HCT116 (cell line): Measurements from ENCODE around the gene WFDC6. TPM values are rescaled to one million over a fixed set of nuclear protein-coding genes. Genes with fewer than 3 reads are reported as not detected.

Source experiments
- ATAC-seq: fragments of 200-7000 bp; cut with Tn5 transposase; 2 replicates; pipeline ENCODE4 v1.9.1; 2020; ENCODE audit warnings: mild to moderate bottlenecking, moderate library complexity
- Bru-seq: library from RNA; stranded (reverse); fragments of 400-500 nt; gene quantifications from one replicate; lab custom pipeline; 2021; lab: Mats Ljungman, UMichigan
- BruChase-seq, 2 experiments: library from RNA; stranded (reverse); fragments of 400-500 nt; gene quantifications; one replicate each; lab custom pipeline; 2021; lab: Mats Ljungman, UMichigan
- BruUV-seq: library from RNA; stranded (reverse); fragments of 400-500 nt; replicated peaks from 2 replicates; lab custom pipeline; 2021; lab: Mats Ljungman, UMichigan
- CTCF ChIA-PET: fragments of 300-600 bp; sonication (Branson Sonifier 250); formaldehyde crosslinking; loops from one replicate; lab custom pipeline; 2021; ENCODE audit warnings: antibody characterized with exemption; lab: Charles Lee
- POLR2A ChIA-PET: fragments of 300-600, 350-600 bp; sonication (Branson Sonifier 250); formaldehyde crosslinking; loops from one replicate; lab custom pipeline; 2021; ENCODE audit warnings: antibody characterized with exemption; lab: Charles Lee
- RAD21 ChIA-PET, 2 experiments: fragments of 300-600 bp; sonication (Branson Sonifier 250); formaldehyde crosslinking; loops; one replicate each; lab custom pipeline; 2023; ENCODE audit warnings: low total read pairs in 2 of 2; ENCODE audit not compliant: uncharacterized antibody in 2 of 2, unreplicated experiment in 2 of 2, low non-redundant PET in 1 of 2; lab: Charles Lee
- DNase-seq: peaks from one replicate; pipeline ENCODE4 v3.0.0-alpha.2; 2010; ENCODE audit warnings: low read depth, low spot score
- H2AFZ ChIP-seq: fragments of 200-600 bp; shearing (Covaris generic), sonication (generic); 2 replicates; pipeline ENCODE4 v1.6.1; 2017; ENCODE audit warnings: low read depth, mixed run types, mixed read lengths, antibody characterized with exemption, low read length; ENCODE audit not compliant: poor library complexity, severe bottlenecking
- H3K27ac ChIP-seq: 2 replicates; pipeline ENCODE4 v1.5.1; 2012; ENCODE audit warnings: low read depth, low read length
- H3K27me3 ChIP-seq: fragments of 200-600 bp; sonication (generic); 2 replicates; pipeline ENCODE4 v1.6.1; 2016; ENCODE audit warnings: mixed run types, low read length, mixed read lengths; ENCODE audit not compliant: insufficient read depth
- H3K36me3 ChIP-seq, 2 experiments: fragments of 200-500 bp in 1 of 2; fragments of 200-600 bp in 1 of 2; sonication (Bioruptor generic) in 1 of 2; sonication (generic) in 1 of 2; 2 replicates each; pipeline versions ENCODE4 v1.5.1 to v1.6.1; 2014 to 2016; ENCODE audit warnings: low read length in 2 of 2, inconsistent platforms in 1 of 2, mixed read lengths in 1 of 2, mixed run types in 1 of 2; ENCODE audit not compliant: insufficient read depth in 2 of 2, control insufficient read depth in 1 of 2
- H3K4me1 ChIP-seq, 2 experiments: fragments of 200-600 bp in 1 of 2; sonication (generic) in 1 of 2; 2 replicates each; pipeline versions ENCODE4 v1.5.1 to v1.6.1; 2012 to 2017; ENCODE audit warnings: low read length in 2 of 2, inconsistent platforms in 1 of 2, mild to moderate bottlenecking in 1 of 2, mixed read lengths in 1 of 2, mixed run types in 1 of 2, moderate library complexity in 1 of 2; ENCODE audit not compliant: insufficient read depth in 2 of 2, control insufficient read depth in 1 of 2
- H3K4me2 ChIP-seq: fragments of 200-600 bp; sonication (generic); 2 replicates; pipeline ENCODE4 v1.6.1; 2017; ENCODE audit warnings: mixed run types, low read length, mixed read lengths
- H3K4me3 ChIP-seq, 2 experiments: fragments of 200-600 bp in 1 of 2; sonication (generic) in 1 of 2; replicated peaks in 1 of 2; 2 replicates each; pipeline ENCODE4 v1.5.1; 2011 to 2016; ENCODE audit warnings: low read length in 2 of 2, control low read depth in 1 of 2, low read depth in 1 of 2, mild to moderate bottlenecking in 1 of 2, mixed read lengths in 1 of 2, mixed run types in 1 of 2
- H3K79me2 ChIP-seq: fragments of 200-600 bp; sonication (generic); 2 replicates; pipeline ENCODE4 v1.6.1; 2017; ENCODE audit warnings: mild to moderate bottlenecking, mixed run types, low read length, moderate library complexity, mixed read lengths; ENCODE audit not compliant: insufficient read depth
- H3K9ac ChIP-seq: fragments of 200-600 bp; sonication (generic); 2 replicates; pipeline ENCODE4 v1.6.1; 2016; ENCODE audit warnings: low read length, mixed read lengths
- H3K9me2 ChIP-seq: fragments of 200-600 bp; sonication (generic), shearing (Covaris generic); 2 replicates; pipeline ENCODE4 v1.6.1; 2017; ENCODE audit warnings: mixed run types, mild to moderate bottlenecking, moderate library complexity; ENCODE audit not compliant: insufficient read depth
- H3K9me3 ChIP-seq, 2 experiments: fragments of 200-500 bp in 1 of 2; fragments of 200-600 bp in 1 of 2; sonication (Bioruptor generic) in 1 of 2; sonication (generic) in 1 of 2; 2 replicates each; pipeline ENCODE4 v1.6.1; 2014 to 2017; ENCODE audit warnings: low read length in 2 of 2, mixed read lengths in 2 of 2, inconsistent platforms in 1 of 2, low read depth in 1 of 2, mild to moderate bottlenecking in 1 of 2, mixed run types in 1 of 2, moderate library complexity in 1 of 2; ENCODE audit not compliant: control insufficient read depth in 1 of 2, insufficient read depth in 1 of 2
- H4K20me1 ChIP-seq: fragments of 200-600 bp; sonication (generic), shearing (Covaris generic); 2 replicates; pipeline ENCODE4 v1.6.1; 2017; ENCODE audit warnings: mixed run types, mild to moderate bottlenecking, moderate library complexity; ENCODE audit not compliant: insufficient read depth
- EGR1 ChIP-seq: IDR thresholded peaks from 2 replicates; pipeline ENCODE4 v1.6.1; 2012; ENCODE audit warnings: low read depth
- ELF1 ChIP-seq: IDR thresholded peaks from 2 replicates; pipeline ENCODE4 v1.6.1; 2012; ENCODE audit warnings: low read depth, borderline replicate concordance
- EZH2 ChIP-seq: fragments of 200-600 bp; sonication (generic); IDR thresholded peaks from 2 replicates; pipeline ENCODE4 v1.6.1; 2017; ENCODE audit warnings: antibody characterized with exemption, mixed run types
- POLR2A ChIP-seq: IDR thresholded peaks from 2 replicates; pipeline ENCODE4 v1.7.0; 2011; ENCODE audit warnings: borderline replicate concordance; ENCODE audit not compliant: insufficient read depth, insufficient read length; ENCODE audit errors: extremely low read depth
- RAD21 ChIP-seq: IDR thresholded peaks from 2 replicates; pipeline ENCODE4 v1.6.1; 2012; ENCODE audit warnings: low read depth, mild to moderate bottlenecking
- ZFX ChIP-seq: fragments of 450-650 bp; IDR thresholded peaks from 2 replicates; pipeline ENCODE4 v1.6.1; 2017
- intact Hi-C: fragments of 100-400 bp; cut with micrococcal nuclease; formaldehyde crosslinking; loops from 2 replicates; pipeline ENCODE4 v1.10.0; 2022
- long read RNA-seq: library from polyadenylated mRNA; unstranded; transcript quantifications from one replicate; pipeline ENCODE4 v2.0.0, GENCODE V29; 2021; ENCODE audit not compliant: unreplicated experiment
- polyA plus RNA-seq: library from polyadenylated mRNA; unstranded; fragments of >200 nt; gene quantifications from 2 replicates; pipeline ENCODE4 v1.2.1, GENCODE V29; 2012; ENCODE audit warnings: missing spikeins
- total RNA-seq: library from RNA; stranded (reverse); gene quantifications from one replicate; pipeline ENCODE4 v1.2.1, GENCODE V29; 2021; ENCODE audit not compliant: unreplicated experiment
- TF ChIP-seq, protein P1 (sequence below): IDR thresholded peaks from 2 replicates; pipeline ENCODE4 v1.6.1; 2012; ENCODE audit warnings: low read depth

WFDC6 gene
- not detected for total RNA-seq
- not detected in 2 replicates for polyA plus RNA-seq
- Bru-seq, nascent RNA: not detected
- BruChase-seq, experiment 1, labeled RNA remaining after a 6-hour chase: not detected
- not detected for BruChase-seq, experiment 2, labeled RNA remaining after a 2-hour chase
- long read RNA-seq: 0 reads

- no peaks in the 10 kb centered on the region for H3K9me3 ChIP-seq
- no peak within 1 kb of the TSS for H3K4me3 ChIP-seq
- peaks cover 72% of the 10 kb centered on the region for H3K27me3 ChIP-seq
- DNase-seq (no peak), ATAC-seq (no peak)
- CTCF ChIA-PET: interaction anchor here (0.6 to 0.9 kb wide), 2 partner anchors 232 to 447 kb away, joined by 3 read pairs; no protein-coding TSS in a partner anchor
- TF ChIP-seq ZFX (no peak), EZH2 (no peak), POLR2A (no peak), EGR1 (no peak), ELF1 (no peak), RAD21 (no peak)
- TF ChIP-seq, protein P1, sequence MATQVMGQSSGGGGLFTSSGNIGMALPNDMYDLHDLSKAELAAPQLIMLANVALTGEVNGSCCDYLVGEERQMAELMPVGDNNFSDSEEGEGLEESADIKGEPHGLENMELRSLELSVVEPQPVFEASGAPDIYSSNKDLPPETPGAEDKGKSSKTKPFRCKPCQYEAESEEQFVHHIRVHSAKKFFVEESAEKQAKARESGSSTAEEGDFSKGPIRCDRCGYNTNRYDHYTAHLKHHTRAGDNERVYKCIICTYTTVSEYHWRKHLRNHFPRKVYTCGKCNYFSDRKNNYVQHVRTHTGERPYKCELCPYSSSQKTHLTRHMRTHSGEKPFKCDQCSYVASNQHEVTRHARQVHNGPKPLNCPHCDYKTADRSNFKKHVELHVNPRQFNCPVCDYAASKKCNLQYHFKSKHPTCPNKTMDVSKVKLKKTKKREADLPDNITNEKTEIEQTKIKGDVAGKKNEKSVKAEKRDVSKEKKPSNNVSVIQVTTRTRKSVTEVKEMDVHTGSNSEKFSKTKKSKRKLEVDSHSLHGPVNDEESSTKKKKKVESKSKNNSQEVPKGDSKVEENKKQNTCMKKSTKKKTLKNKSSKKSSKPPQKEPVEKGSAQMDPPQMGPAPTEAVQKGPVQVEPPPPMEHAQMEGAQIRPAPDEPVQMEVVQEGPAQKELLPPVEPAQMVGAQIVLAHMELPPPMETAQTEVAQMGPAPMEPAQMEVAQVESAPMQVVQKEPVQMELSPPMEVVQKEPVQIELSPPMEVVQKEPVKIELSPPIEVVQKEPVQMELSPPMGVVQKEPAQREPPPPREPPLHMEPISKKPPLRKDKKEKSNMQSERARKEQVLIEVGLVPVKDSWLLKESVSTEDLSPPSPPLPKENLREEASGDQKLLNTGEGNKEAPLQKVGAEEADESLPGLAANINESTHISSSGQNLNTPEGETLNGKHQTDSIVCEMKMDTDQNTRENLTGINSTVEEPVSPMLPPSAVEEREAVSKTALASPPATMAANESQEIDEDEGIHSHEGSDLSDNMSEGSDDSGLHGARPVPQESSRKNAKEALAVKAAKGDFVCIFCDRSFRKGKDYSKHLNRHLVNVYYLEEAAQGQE: no peak
- no peak within 1 kb of the TSS for H3K4me2 ChIP-seq
- H3K4me1 ChIP-seq: no peaks in the 10 kb centered on the region
- RAD21 ChIA-PET: no interaction called here
- H2AFZ ChIP-seq: no peak within 1 kb of the TSS
- POLR2A ChIA-PET: no interaction called here
- intact Hi-C loops: no loop called here
- no peaks in the 10 kb centered on the region for H3K9me2 ChIP-seq
- no peaks in the 10 kb centered on the region for H3K36me3 ChIP-seq
- H3K79me2 ChIP-seq: no peaks in the 10 kb centered on the region
- no peaks in the 10 kb centered on the region for H4K20me1 ChIP-seq
- H3K9ac ChIP-seq: no peak within 1 kb of the TSS
- BruUV-seq: no TSS peak
- no peak within 1 kb of the TSS for H3K27ac ChIP-seq
Measured at GRCh38 chr20:45539382-45539781, at the start of gene WFDC6. Gene WFDC6, minus strand, starts transcription at chr20:45539482. Its CDS starts 75 bp downstream, at chr20:45539407.
